ENCODE measurements around the gene DGKG. TPM values are rescaled to one million over a fixed set of nuclear protein-coding genes. Genes with fewer than 3 reads are reported as not detected.

DGKG gene
- total RNA-seq, 2 experiments from 2014 or later, result not detected

DNA sequence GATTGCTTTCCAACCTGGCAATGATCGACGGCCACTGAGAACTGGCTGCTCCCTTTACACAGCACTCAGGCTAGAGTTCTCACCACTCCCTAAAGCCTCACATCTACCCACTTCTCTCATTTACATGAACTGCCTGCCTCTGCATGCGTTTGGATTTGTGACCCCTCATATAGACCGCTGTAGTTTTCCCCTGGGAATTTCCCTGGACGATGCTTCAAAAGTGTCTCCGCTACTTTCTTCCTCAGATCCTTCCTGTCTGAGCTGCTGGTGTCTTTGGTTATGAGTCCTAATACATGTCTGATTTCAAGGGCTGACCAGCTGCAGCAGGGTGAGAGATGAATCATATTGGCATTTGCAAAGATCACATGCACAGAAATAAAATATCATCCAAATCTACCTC lies 136.4 kb downstream of the DGKG start:
- CTCF ChIA-PET, result interaction anchor here (1.5 kb wide), 1 partner anchor 14 kb away, joined by 3 read pairs; no protein-coding TSS in a partner anchor
- H3K27me3 Mint-ChIP-seq, result peaks cover 12% of the 10 kb centered on the region
- intact Hi-C loops (cut with DNase I, micrococcal nuclease), result no loop called here

DNA sequence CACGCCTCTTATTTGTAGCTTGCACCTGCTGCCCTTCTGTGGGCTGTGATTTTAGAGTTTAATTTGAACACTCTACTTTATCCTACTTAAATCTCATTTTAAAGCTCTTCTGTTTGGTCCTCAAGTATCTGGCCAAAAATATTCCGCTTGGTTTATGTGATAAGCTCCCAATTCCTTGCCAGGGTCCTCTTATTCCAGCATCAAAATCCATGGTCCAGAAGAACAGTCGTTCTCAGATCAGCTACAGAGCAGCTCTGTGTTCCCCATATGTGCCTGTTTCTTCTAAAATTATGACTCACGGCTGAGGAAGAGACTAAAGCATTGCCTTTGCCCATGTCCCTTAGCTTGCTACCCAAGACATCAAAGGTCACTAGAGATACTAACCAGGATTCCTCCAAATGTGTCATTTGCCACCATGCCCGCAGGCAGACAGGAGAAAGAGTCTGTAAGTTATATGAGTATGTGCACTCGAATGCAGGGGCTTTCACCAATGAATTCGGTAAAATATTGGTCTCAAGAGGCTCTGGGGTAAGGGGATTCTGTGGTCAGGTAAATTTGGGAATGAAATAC lies 137.9 kb downstream of the DGKG start:
- ChIA-PET CTCF (no interaction called here), POLR2A (no interaction called here)
- no peak overlapping the region for H3K27ac ChIP-seq (ENCODE audit: low read depth in 1 of 2, low read length in 2 of 2)
- no peaks in the 10 kb centered on the region for H3K9me3 ChIP-seq (ENCODE audit: control insufficient read depth in 1 of 2, insufficient read depth in 1 of 2, low read length in 2 of 2)
- H3K36me3 Mint-ChIP-seq (ENCODE audit: low read depth), result no peaks in the 10 kb centered on the region
- H3K9me3 Mint-ChIP-seq, result no peaks in the 10 kb centered on the region
- intact Hi-C loops (cut with DNase I, micrococcal nuclease), result no loop called here
- H3K4me3 ChIP-seq (ENCODE audit: low read length), result no peak overlapping the region
- H3K27me3 ChIP-seq (ENCODE audit: control insufficient read depth in 1 of 2, insufficient read depth in 2 of 2, low read length in 2 of 2), result peaks cover 5 to 10% of the 10 kb centered on the region in 2 experiments
- no peak overlapping the region for H3K4me3 Mint-ChIP-seq
- no peaks in the 10 kb centered on the region for H3K4me1 ChIP-seq (ENCODE audit: insufficient read depth, low read length)
- ATAC-seq (ENCODE audit: poor library complexity) (no peak), DNase-seq (no peak)
- no peaks in the 10 kb centered on the region for H3K4me1 Mint-ChIP-seq (ENCODE audit: low read depth)
- peaks cover 12% of the 10 kb centered on the region for H3K27me3 Mint-ChIP-seq
- H3K36me3 ChIP-seq (ENCODE audit: insufficient read depth, low read length), result no peaks in the 10 kb centered on the region
- no peak overlapping the region for H3K27ac Mint-ChIP-seq
- TF ChIP-seq, protein P1, sequence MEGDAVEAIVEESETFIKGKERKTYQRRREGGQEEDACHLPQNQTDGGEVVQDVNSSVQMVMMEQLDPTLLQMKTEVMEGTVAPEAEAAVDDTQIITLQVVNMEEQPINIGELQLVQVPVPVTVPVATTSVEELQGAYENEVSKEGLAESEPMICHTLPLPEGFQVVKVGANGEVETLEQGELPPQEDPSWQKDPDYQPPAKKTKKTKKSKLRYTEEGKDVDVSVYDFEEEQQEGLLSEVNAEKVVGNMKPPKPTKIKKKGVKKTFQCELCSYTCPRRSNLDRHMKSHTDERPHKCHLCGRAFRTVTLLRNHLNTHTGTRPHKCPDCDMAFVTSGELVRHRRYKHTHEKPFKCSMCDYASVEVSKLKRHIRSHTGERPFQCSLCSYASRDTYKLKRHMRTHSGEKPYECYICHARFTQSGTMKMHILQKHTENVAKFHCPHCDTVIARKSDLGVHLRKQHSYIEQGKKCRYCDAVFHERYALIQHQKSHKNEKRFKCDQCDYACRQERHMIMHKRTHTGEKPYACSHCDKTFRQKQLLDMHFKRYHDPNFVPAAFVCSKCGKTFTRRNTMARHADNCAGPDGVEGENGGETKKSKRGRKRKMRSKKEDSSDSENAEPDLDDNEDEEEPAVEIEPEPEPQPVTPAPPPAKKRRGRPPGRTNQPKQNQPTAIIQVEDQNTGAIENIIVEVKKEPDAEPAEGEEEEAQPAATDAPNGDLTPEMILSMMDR (IDR thresholded peaks at IDR 0.05), result no peak

More for the DNA sequence above, 136.4 kb downstream of the DGKG start:
- Histone ChIP-seq H3K27me3 (ENCODE audit: control insufficient read depth in 1 of 2, insufficient read depth in 2 of 2, low read length in 2 of 2) (peaks cover 7 to 10% of the 10 kb centered on the region in 2 experiments), H3K4me1 (ENCODE audit: insufficient read depth, low read length) (no peaks in the 10 kb centered on the region), H3K9me3 (ENCODE audit: control insufficient read depth in 1 of 2, insufficient read depth in 1 of 2, low read length in 2 of 2) (no peaks in the 10 kb centered on the region), H3K27ac (ENCODE audit: low read depth in 1 of 2, low read length in 2 of 2) (no peak overlapping the region), H3K36me3 (ENCODE audit: insufficient read depth, low read length) (no peaks in the 10 kb centered on the region), H3K4me3 (ENCODE audit: low read length) (no peak overlapping the region)
- Mint-ChIP-seq H3K4me3 (no peak overlapping the region), H3K4me1 (ENCODE audit: low read depth) (no peaks in the 10 kb centered on the region), H3K27ac (no peak overlapping the region), H3K36me3 (ENCODE audit: low read depth) (no peaks in the 10 kb centered on the region), H3K9me3 (no peaks in the 10 kb centered on the region)
- DNase-seq (no peak), ATAC-seq (ENCODE audit: poor library complexity) (no peak)
- POLR2A ChIA-PET, result no interaction called here
- TF ChIP-seq, protein P1 (IDR thresholded peaks at IDR 0.05), result no peak

DNA sequence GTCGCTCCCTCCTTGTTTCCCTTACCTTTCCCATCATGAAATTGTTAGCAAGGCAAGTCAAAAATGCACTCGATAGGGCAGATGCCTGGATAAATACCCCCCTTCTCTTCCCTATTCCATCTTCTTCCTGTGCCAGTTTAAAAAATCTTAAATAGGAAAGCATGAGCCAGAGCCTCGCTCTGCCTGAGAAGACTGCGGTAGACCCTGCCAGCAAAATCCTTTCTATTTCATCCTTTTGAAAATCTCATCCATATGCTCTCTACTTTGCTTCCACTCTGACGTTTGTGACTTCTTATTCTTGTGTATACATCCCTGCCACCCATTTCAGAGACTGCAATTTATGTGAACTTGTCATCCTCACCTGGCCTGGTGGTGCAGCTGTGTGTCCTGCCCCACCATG lies 138.6 kb downstream of the DGKG start:
- Mint-ChIP-seq H3K27me3 (peaks cover 8% of the 10 kb centered on the region), H3K27ac (no peak overlapping the region), H3K4me3 (no peak overlapping the region), H3K9me3 (no peaks in the 10 kb centered on the region), H3K36me3 (ENCODE audit: low read depth) (no peaks in the 10 kb centered on the region), H3K4me1 (ENCODE audit: low read depth) (no peaks in the 10 kb centered on the region)
- ATAC-seq (ENCODE audit: poor library complexity) (no peak), DNase-seq (no peak)
- H3K27me3 ChIP-seq (ENCODE audit: control insufficient read depth in 1 of 2, insufficient read depth in 2 of 2, low read length in 2 of 2), result peaks cover 4 to 5% of the 10 kb centered on the region in 2 experiments
- no peak overlapping the region for H3K27ac ChIP-seq (ENCODE audit: low read depth in 1 of 2, low read length in 2 of 2)
- no peaks in the 10 kb centered on the region for H3K4me1 ChIP-seq (ENCODE audit: insufficient read depth, low read length)
- H3K4me3 ChIP-seq (ENCODE audit: low read length), result no peak overlapping the region
- H3K36me3 ChIP-seq (ENCODE audit: insufficient read depth, low read length), result no peaks in the 10 kb centered on the region
- intact Hi-C loops (cut with DNase I, micrococcal nuclease), result no loop called here
- no peaks in the 10 kb centered on the region for H3K9me3 ChIP-seq (ENCODE audit: control insufficient read depth in 1 of 2, insufficient read depth in 1 of 2, low read length in 2 of 2)
- ChIA-PET POLR2A (no interaction called here), CTCF (no interaction called here)
- TF ChIP-seq, protein P1 (IDR thresholded peaks at IDR 0.05), result no peak
